22Rv1 (cell line): ENCODE measurements around the gene ATP6V1G1.

Experiments
- ZFX ChIP-seq: fragments of 450-650 bp; IDR thresholded peaks from 2 replicates; pipeline ENCODE4 v1.6.1; 2017; ENCODE audit warnings: antibody characterized with exemption, borderline replicate concordance
- TF ChIP-seq, protein P1 (sequence below): fragments of 450-650 bp; IDR thresholded peaks from 2 replicates; pipeline ENCODE4 v1.5.1; 2017; ENCODE audit warnings: mild to moderate bottlenecking

DNA sequence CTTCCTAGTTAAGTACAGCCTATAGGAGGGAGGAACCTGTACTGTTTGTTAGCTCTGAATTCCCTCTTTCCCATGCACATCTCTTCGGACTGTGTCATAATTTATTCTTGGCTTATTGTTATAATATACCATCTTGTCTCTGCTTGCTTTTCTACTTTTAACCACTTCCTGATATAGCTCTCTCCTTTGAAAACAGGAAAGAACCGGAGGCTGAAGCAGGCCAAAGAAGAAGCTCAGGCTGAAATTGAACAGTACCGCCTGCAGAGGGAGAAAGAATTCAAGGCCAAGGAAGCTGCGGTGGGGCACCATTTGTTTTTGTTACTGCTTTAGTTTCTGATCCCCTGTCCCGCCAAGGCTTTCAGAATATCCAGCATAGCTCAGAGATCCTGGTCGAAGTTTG, 4.8 kb downstream of the ATP6V1G1 start:
- TF ChIP-seq, protein P1, sequence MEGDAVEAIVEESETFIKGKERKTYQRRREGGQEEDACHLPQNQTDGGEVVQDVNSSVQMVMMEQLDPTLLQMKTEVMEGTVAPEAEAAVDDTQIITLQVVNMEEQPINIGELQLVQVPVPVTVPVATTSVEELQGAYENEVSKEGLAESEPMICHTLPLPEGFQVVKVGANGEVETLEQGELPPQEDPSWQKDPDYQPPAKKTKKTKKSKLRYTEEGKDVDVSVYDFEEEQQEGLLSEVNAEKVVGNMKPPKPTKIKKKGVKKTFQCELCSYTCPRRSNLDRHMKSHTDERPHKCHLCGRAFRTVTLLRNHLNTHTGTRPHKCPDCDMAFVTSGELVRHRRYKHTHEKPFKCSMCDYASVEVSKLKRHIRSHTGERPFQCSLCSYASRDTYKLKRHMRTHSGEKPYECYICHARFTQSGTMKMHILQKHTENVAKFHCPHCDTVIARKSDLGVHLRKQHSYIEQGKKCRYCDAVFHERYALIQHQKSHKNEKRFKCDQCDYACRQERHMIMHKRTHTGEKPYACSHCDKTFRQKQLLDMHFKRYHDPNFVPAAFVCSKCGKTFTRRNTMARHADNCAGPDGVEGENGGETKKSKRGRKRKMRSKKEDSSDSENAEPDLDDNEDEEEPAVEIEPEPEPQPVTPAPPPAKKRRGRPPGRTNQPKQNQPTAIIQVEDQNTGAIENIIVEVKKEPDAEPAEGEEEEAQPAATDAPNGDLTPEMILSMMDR, result no peak
- TF ChIP-seq ZFX, result no peak
